ENCODE measurements around the gene CPOX. TPM values are rescaled to one million over a fixed set of nuclear protein-coding genes. Genes with fewer than 3 reads are reported as not detected.

Gene CPOX
- total and polyA plus RNA-seq, 2 of the 8 experiments (the other 6 are each of a cell fraction or from before 2014, with no cell fraction given) = 17.4 to 27.0 TPM

- DNase-seq (ENCODE audit: low read depth in 1 of 2, low spot score in 2 of 2) (no peak), FAIRE-seq (no peak)
- H4K20me1 ChIP-seq (replicated peaks in 1 of 2; ENCODE audit: control insufficient read depth in 1 of 2, insufficient read depth in 2 of 2, low read length in 2 of 2) = no peaks in the 10 kb centered on the region
- no peak overlapping the region for H4K8ac ChIP-seq (ENCODE audit: extremely low read depth, insufficient read depth, low read length)
- H3K4me2 ChIP-seq (ENCODE audit: insufficient read depth in 1 of 2, low read depth in 2 of 2, low read length in 2 of 2) = no peak overlapping the region
- H2BK120ac ChIP-seq (replicated peaks; ENCODE audit: low read depth, low read length) = no peak overlapping the region
- ChIA-PET CTCF (ENCODE audit: partially characterized antibody) (interaction anchor here (0.8 to 1.6 kb wide), 7 partner anchors 10 to 533 kb away, joined by 3 to 5 read pairs (median 4); no protein-coding TSS in a partner anchor), POLR2A (ENCODE audit: partially characterized antibody) (no interaction called here)
- H3K36me3 ChIP-seq (ENCODE audit: control insufficient read depth in 2 of 4, insufficient read depth in 4 of 4, low read length in 3 of 4) = peaks cover 0 to 9% (median 4%) of the 10 kb centered on the region in 4 experiments; a peak in 3 of 8 replicates
- H3K4me1 ChIP-seq (replicated peaks in 1 of 4; ENCODE audit: control insufficient read depth in 3 of 4, insufficient read depth in 4 of 4, low read length in 3 of 4) = no peaks in the 10 kb centered on the region
- H3K79me1 ChIP-seq (ENCODE audit: low read depth, low read length) = no peaks in the 10 kb centered on the region
- H3K4me3 ChIP-seq (ENCODE audit: extremely low read depth in 1 of 4, insufficient read depth in 2 of 4, low read depth in 3 of 4, low read length in 4 of 4) = no peak overlapping the region
- no peaks in the 10 kb centered on the region for H3K79me2 ChIP-seq (ENCODE audit: control insufficient read depth in 1 of 2, insufficient read depth in 2 of 2, low read length in 2 of 2)
- H4K5ac ChIP-seq (ENCODE audit: insufficient read length, low read depth, low read length) = no peak overlapping the region
- H3K56ac ChIP-seq (replicated peaks; ENCODE audit: insufficient read length, low read depth, low read length) = no peak overlapping the region
- WGBS, 2 experiments (ENCODE audit: extremely low coverage in 1 of 2, insufficient coverage in 1 of 2, insufficient read length in 1 of 2, insufficient replicate concordance in 2 of 2, low coverage in 1 of 2, low lambda C conversion rate in 2 of 2, missing lambda C conversion rate in 1 of 2) = 75% methylated on average over 2 of the region's 2 CpGs; no CpG with 5 or more reads in 1 of the 2 experiments
- H2AFZ ChIP-seq (ENCODE audit: low read length) = no peak overlapping the region
- H2BK12ac ChIP-seq (ENCODE audit: low read depth, low read length) = no peak overlapping the region
- no peak overlapping the region for H3K14ac ChIP-seq (ENCODE audit: insufficient read length)
- H2BK20ac ChIP-seq (ENCODE audit: low read length) = no peak overlapping the region
- TF ChIP-seq CTCF (IDR thresholded peaks at IDR 0.05; ENCODE audit: control extremely low read depth in 1 of 3, insufficient read depth in 1 of 3, low read depth in 1 of 3, low read length in 3 of 3) (peak in 2 of 3 experiments; percentile 10 to 14; a peak in 2 of 4 replicates), TCF12 (IDR thresholded peaks at IDR 0.05; ENCODE audit: low read depth, low read length) (no peak), RAD21 (IDR thresholded peaks at IDR 0.05 in 1 of 2, conservative IDR thresholded peaks at IDR 0.05 in 1 of 2; ENCODE audit: low read depth in 2 of 2, low read length in 2 of 2) (peak; percentile 42 to 43)
- H3K23ac ChIP-seq (ENCODE audit: insufficient read length) = no peak overlapping the region
- no peak overlapping the region for H2BK5ac ChIP-seq (ENCODE audit: low read depth, low read length)
- no peaks in the 10 kb centered on the region for H3K27me3 ChIP-seq (replicated peaks in 1 of 4; ENCODE audit: control insufficient read depth in 3 of 4, extremely low read depth in 1 of 4, insufficient read depth in 3 of 4, low read length in 3 of 4)
- H2BK15ac ChIP-seq (ENCODE audit: low read length) = no peak overlapping the region
- H3K9me3 ChIP-seq (ENCODE audit: insufficient read depth in 2 of 2, low read depth in 1 of 2, low read length in 1 of 2) = no peaks in the 10 kb centered on the region
- H3K9ac ChIP-seq (replicated peaks in 1 of 4; ENCODE audit: extremely low read depth in 1 of 4, low read depth in 3 of 4, low read length in 3 of 4) = no peak overlapping the region
- H3K27ac ChIP-seq (ENCODE audit: low read depth, low read length) = no peak overlapping the region
- no peak overlapping the region for H3K4ac ChIP-seq (replicated peaks; ENCODE audit: insufficient read length, low read depth, low read length)
- H4K91ac ChIP-seq (replicated peaks; ENCODE audit: insufficient read length, low read length) = no peak overlapping the region
- H2AK5ac ChIP-seq (ENCODE audit: low read depth, low read length) = no peak overlapping the region
- peaks cover 2% of the 10 kb centered on the region; the same call in 1 of the 2 replicates for H3K23me2 ChIP-seq (ENCODE audit: low read depth, low read length)
- no peak overlapping the region for H3K18ac ChIP-seq (ENCODE audit: extremely low read depth, low read length)
Measured at GRCh38 chr3:98573181-98573728, 20.2 kb downstream of the CPOX start.
